NCI-H1105 (cell line): ENCODE results near the gene GLRA2.
A peak's percentile ranks its signal among the peaks of the same experiment; 100 is the strongest.
"Not testable (repeated sequence)": the region's sequence is repeated elsewhere in the genome, so short reads cannot be mapped to it uniquely, and the experiment has no call there.

ENCODE experiments used
- DNase-seq: peaks from one replicate; lab custom pipeline; 2025; lab: John Stamatoyannopoulos, UW

Gene GLRA2

GRCh38 chrX:14591976-14592375 lies 62.6 kb downstream of the GLRA2 start:
- no peak for DNase-seq

GRCh38 chrX:14594521-14594920 lies 65.2 kb downstream of the GLRA2 start:
- no peak for DNase-seq

- no peak for DNase-seq
Observed at GRCh38 chrX:14598330-14598729, 69.0 kb downstream of the GLRA2 start.

- peak; percentile 12 for DNase-seq
Observed at GRCh38 chrX:14607446-14607985, 78.2 kb downstream of the GLRA2 start.

GRCh38 chrX:14612450-14612849 lies 83.1 kb downstream of the GLRA2 start:
- not testable (repeated sequence) for DNase-seq

- no peak for DNase-seq
Observed at GRCh38 chrX:14616301-14616700, 87.0 kb downstream of the GLRA2 start.

GRCh38 chrX:14616836-14617235 lies 87.5 kb downstream of the GLRA2 start:
- no peak for DNase-seq

GRCh38 chrX:14618177-14618965 lies 89.0 kb downstream of the GLRA2 start:
- DNase-seq, result no peak

GRCh38 chrX:14630733-14631132 lies 101.4 kb downstream of the GLRA2 start:
- DNase-seq, result no peak

- no peak for DNase-seq
Observed at GRCh38 chrX:14641681-14642655, 112.6 kb downstream of the GLRA2 start.

- DNase-seq, result no peak
Observed at GRCh38 chrX:14660970-14661369, 131.6 kb downstream of the GLRA2 start.

- no peak for DNase-seq
Observed at GRCh38 chrX:14670819-14671218, 141.5 kb downstream of the GLRA2 start.

- DNase-seq, result no peak
Observed at GRCh38 chrX:14672611-14673172, 143.4 kb downstream of the GLRA2 start.

GRCh38 chrX:14673236-14673635 lies 143.9 kb downstream of the GLRA2 start:
- DNase-seq, result no peak

- DNase-seq, result peak; percentile 13
Observed at GRCh38 chrX:14673764-14674163, 144.4 kb downstream of the GLRA2 start.

- DNase-seq, result no peak
Observed at GRCh38 chrX:14675500-14675899, 146.2 kb downstream of the GLRA2 start.

- DNase-seq, result no peak
Observed at GRCh38 chrX:14676431-14676830, 147.1 kb downstream of the GLRA2 start.

- not testable (repeated sequence) for DNase-seq
Observed at GRCh38 chrX:14688331-14688730, 159.0 kb downstream of the GLRA2 start.

GRCh38 chrX:14690553-14690952 lies 161.2 kb downstream of the GLRA2 start:
- DNase-seq, result no peak

- no peak for DNase-seq
Observed at GRCh38 chrX:14694611-14695010, 165.3 kb downstream of the GLRA2 start.

- peak; percentile 10 for DNase-seq
Observed at GRCh38 chrX:14697451-14697850, 168.1 kb downstream of the GLRA2 start.

- no peak for DNase-seq
Observed at GRCh38 chrX:14698790-14699189, 169.5 kb downstream of the GLRA2 start.
